ENCODE measurements around the gene RABGAP1L. TPM values are rescaled to one million over a fixed set of nuclear protein-coding genes. Genes with fewer than 3 reads are reported as not detected.

RABGAP1L gene
- total RNA-seq, 2 donors from 2014 or later = 51.4 to 124 TPM

DNA sequence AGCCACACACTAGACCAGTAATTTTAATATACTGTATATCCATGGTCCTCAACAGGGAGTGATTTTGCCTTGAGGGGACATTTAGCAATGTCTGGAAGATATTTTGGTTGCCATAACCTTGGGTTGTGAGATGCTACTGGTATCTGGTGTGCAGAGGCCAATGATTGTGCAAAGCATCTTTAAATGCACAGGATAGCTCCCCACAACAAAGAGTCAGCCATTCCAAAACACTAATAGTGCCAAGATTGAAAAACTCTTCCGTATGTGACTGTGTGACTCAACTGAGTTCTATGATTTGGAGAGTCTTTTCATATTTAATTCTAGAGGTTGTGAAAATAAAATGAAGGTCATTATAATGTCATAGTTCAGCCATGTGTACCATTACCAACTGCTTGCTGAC, 699.0 kb downstream of the RABGAP1L start:
- TF ChIP-seq, protein P1, sequence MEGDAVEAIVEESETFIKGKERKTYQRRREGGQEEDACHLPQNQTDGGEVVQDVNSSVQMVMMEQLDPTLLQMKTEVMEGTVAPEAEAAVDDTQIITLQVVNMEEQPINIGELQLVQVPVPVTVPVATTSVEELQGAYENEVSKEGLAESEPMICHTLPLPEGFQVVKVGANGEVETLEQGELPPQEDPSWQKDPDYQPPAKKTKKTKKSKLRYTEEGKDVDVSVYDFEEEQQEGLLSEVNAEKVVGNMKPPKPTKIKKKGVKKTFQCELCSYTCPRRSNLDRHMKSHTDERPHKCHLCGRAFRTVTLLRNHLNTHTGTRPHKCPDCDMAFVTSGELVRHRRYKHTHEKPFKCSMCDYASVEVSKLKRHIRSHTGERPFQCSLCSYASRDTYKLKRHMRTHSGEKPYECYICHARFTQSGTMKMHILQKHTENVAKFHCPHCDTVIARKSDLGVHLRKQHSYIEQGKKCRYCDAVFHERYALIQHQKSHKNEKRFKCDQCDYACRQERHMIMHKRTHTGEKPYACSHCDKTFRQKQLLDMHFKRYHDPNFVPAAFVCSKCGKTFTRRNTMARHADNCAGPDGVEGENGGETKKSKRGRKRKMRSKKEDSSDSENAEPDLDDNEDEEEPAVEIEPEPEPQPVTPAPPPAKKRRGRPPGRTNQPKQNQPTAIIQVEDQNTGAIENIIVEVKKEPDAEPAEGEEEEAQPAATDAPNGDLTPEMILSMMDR (IDR thresholded peaks at IDR 0.05) = no peak
- TF ChIP-seq POLR2A (IDR thresholded peaks at IDR 0.05) = no peak
- DNase-seq = no peak
- Histone ChIP-seq H3K27me3 (no peaks in the 10 kb centered on the region), H3K4me3 (no peak overlapping the region), H3K36me3 (replicated peaks in 1 of 2; ENCODE audit: insufficient read depth in 1 of 2, low read depth in 2 of 2) (no peaks in the 10 kb centered on the region), H3K9me3 (no peaks in the 10 kb centered on the region), H3K27ac (no peak overlapping the region), H3K4me1 (no peaks in the 10 kb centered on the region)
- intact Hi-C loops (cut with DNase I) = no loop called here
- no peak for ATAC-seq
- 92 to 100% methylated on average over 1 of the region's 1 CpG for WGBS, 2 donors

GRCh38 chr1:174870319-174870718, 711.0 kb downstream of the RABGAP1L start:
- DNase-seq = no peak
- H3K4me3 ChIP-seq = no peak overlapping the region
- no peaks in the 10 kb centered on the region for H3K27me3 ChIP-seq
- H3K27ac ChIP-seq = no peak overlapping the region
- 48 to 53% methylated on average over 1 of the region's 1 CpG for WGBS, 2 donors
- H3K9me3 ChIP-seq = no peaks in the 10 kb centered on the region
- no peaks in the 10 kb centered on the region for H3K36me3 ChIP-seq (replicated peaks in 1 of 2; ENCODE audit: insufficient read depth in 1 of 2, low read depth in 2 of 2)
- TF ChIP-seq, protein P1 (IDR thresholded peaks at IDR 0.05) = no peak
- TF ChIP-seq POLR2A (IDR thresholded peaks at IDR 0.05) = no peak
- no peak for ATAC-seq
- peaks cover 3% of the 10 kb centered on the region for H3K4me1 ChIP-seq
- intact Hi-C loops (cut with DNase I) = no loop called here

GRCh38 chr1:174871886-174872285, 712.6 kb downstream of the RABGAP1L start:
- Histone ChIP-seq H3K4me3 (no peak overlapping the region), H3K36me3 (replicated peaks in 1 of 2; ENCODE audit: insufficient read depth in 1 of 2, low read depth in 2 of 2) (no peaks in the 10 kb centered on the region), H3K4me1 (peaks cover 3% of the 10 kb centered on the region), H3K27me3 (no peaks in the 10 kb centered on the region), H3K9me3 (no peaks in the 10 kb centered on the region), H3K27ac (peak overlapping the region in 2 of 4 donors; percentile 24 to 27)
- WGBS, 2 donors = 66% methylated on average over 2 of the region's 2 CpGs
- no peak for ATAC-seq
- intact Hi-C loops (cut with DNase I) = no loop called here
- DNase-seq = no peak
- TF ChIP-seq POLR2A (IDR thresholded peaks at IDR 0.05) = no peak
- TF ChIP-seq, protein P1 (IDR thresholded peaks at IDR 0.05) = no peak

DNA sequence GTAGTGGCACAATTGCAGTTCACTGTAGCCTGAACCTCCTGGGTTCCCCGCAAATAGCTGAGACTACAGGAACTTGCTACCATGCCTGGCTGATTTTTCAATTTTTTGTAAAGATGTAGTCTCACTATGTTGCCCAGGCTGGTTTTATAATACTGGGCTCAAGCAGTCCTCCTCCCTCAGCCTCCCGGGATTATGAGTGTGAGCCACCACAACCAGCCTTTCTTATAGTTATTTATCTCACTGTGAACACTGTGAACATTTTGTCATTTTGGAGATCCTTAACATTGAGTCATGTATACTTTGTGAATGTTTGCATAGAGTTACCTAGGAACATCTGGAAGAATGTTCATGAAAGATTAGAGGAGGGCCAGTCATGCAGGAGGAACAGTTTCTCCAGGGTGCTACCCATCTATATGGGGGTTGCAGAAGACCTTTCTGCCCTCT, 713.3 kb downstream of the RABGAP1L start:
- ATAC-seq (no peak), DNase-seq (no peak)
- WGBS, 2 donors = 97 to 100% methylated on average over 2 of the region's 2 CpGs
- Histone ChIP-seq H3K27ac (no peak overlapping the region), H3K36me3 (replicated peaks in 1 of 2; ENCODE audit: insufficient read depth in 1 of 2, low read depth in 2 of 2) (no peaks in the 10 kb centered on the region), H3K4me3 (no peak overlapping the region), H3K9me3 (no peaks in the 10 kb centered on the region), H3K27me3 (no peaks in the 10 kb centered on the region), H3K4me1 (peaks cover 3% of the 10 kb centered on the region)
- TF ChIP-seq POLR2A (IDR thresholded peaks at IDR 0.05) = no peak
- TF ChIP-seq, protein P1 (IDR thresholded peaks at IDR 0.05) = no peak
- intact Hi-C loops (cut with DNase I) = no loop called here

DNA sequence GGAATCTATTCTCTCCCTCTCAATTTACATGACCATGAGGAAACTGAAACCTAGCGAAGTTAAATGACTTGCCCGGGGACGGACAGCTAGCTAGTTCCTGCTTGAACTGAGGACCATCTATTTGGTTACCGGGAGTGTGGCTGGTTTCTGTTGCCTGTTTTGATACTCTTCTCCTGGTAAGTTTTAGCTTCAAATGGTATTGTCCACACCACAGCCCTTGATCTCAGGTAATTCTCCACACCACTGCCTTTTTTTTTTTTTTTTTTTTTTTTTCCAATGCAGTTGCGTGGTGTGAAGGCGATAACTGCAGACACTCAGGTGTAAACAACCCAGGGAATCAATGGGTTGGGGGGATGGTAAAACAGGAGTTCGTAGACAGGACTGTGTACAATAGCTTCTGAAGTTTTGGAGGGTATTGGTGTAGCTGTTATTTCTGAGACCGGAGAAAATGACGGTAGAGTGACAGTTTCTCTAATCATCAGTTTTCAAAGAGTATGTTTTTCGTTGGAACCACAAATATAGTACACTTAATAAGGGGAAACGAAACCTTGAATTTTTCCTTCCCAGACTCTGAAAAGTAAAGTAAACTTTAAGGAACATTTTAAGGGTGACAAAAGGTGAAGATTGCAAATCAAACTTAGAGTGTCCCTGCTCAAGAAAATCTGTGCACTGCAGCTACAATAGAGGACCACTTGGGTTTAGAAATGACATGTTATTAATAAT, 715.2 kb downstream of the RABGAP1L start:
- WGBS, 2 donors = 6 to 13% methylated on average over 11 of the region's 11 CpGs
- intact Hi-C loops (cut with DNase I) = no loop called here
- no peaks in the 10 kb centered on the region for H3K36me3 ChIP-seq (replicated peaks in 1 of 2; ENCODE audit: insufficient read depth in 1 of 2, low read depth in 2 of 2)
- no peak for TF ChIP-seq POLR2A (IDR thresholded peaks at IDR 0.05)
- TF ChIP-seq, protein P1 (IDR thresholded peaks at IDR 0.05) = peak in 1 of 7 experiments; percentile 6
- H3K4me3 ChIP-seq = no peak overlapping the region
- no peaks in the 10 kb centered on the region for H3K9me3 ChIP-seq
- H3K27ac ChIP-seq = peak overlapping the region; percentile 83 to 89 (median 87)
- H3K4me1 ChIP-seq = peaks cover 9% of the 10 kb centered on the region
- ATAC-seq = peak; percentile 38
- no peaks in the 10 kb centered on the region for H3K27me3 ChIP-seq
- DNase-seq = peak in 3 of 4 donors; percentile 28 to 54 (median 52)

Measured in body of pancreas (tissue), 4 donors.